Activated CD4-positive, alpha-beta T cell treated with anti-CD3 and anti-CD28 coated beads, Interleukin-2, Interleukin-4, amounts not matched to agents 100 ng/mL and 50 ng/mL, durations not matched to agents 16 hours and 8 hours (primary cell): ENCODE data around the gene FOXL2.
A peak's percentile ranks its signal among the peaks of the same experiment; 100 is the strongest.

Experiments
- DNase-seq: peaks from one replicate; pipeline ENCODE4 v3.0.0-alpha.2; 2020; ENCODE audit warnings: low spot score

The FOXL2 gene

GRCh38 chr3:138945709-138946662 lies 951 bp downstream of the FOXL2 start:
- DNase-seq = peak; percentile 32

GRCh38 chr3:138944929-138945708 lies 1.8 kb downstream of the FOXL2 start:
- DNase-seq = no peak

GRCh38 chr3:138944654-138944928 lies 2.3 kb downstream of the FOXL2 start:
- no peak for DNase-seq

- no peak for DNase-seq
Measured at GRCh38 chr3:138943724-138944653, 2.9 kb downstream of the FOXL2 start.

- DNase-seq = no peak
Measured at GRCh38 chr3:138942861-138943623, 3.9 kb downstream of the FOXL2 start.

GRCh38 chr3:138942271-138942670 lies 4.7 kb downstream of the FOXL2 start:
- no peak for DNase-seq

GRCh38 chr3:138941259-138941885 lies 5.6 kb downstream of the FOXL2 start:
- no peak for DNase-seq

- DNase-seq = no peak
Measured at GRCh38 chr3:138940446-138940845, 6.5 kb downstream of the FOXL2 start.

- DNase-seq = no peak
Measured at GRCh38 chr3:138939561-138940241, 7.2 kb downstream of the FOXL2 start.

GRCh38 chr3:138938877-138939560 lies 7.9 kb downstream of the FOXL2 start:
- DNase-seq = no peak

- no peak for DNase-seq
Measured at GRCh38 chr3:138938056-138938876, 8.7 kb downstream of the FOXL2 start.

GRCh38 chr3:138937690-138938055 lies 9.3 kb downstream of the FOXL2 start:
- no peak for DNase-seq

- no peak for DNase-seq
Measured at GRCh38 chr3:138936741-138937689, 9.9 kb downstream of the FOXL2 start.

- peak; percentile 67 for DNase-seq
Measured at GRCh38 chr3:138935863-138936740, 10.8 kb downstream of the FOXL2 start.

- DNase-seq = no peak
Measured at GRCh38 chr3:138935505-138935862, 11.5 kb downstream of the FOXL2 start.

- DNase-seq = no peak
Measured at GRCh38 chr3:138933981-138934691, 12.8 kb downstream of the FOXL2 start.
